Retinal pigment epithelial cell (primary cell): Measurements from ENCODE around the gene RIC8A.

Experiments
- DNase-seq: peaks from one replicate; pipeline ENCODE4 v3.0.0-alpha.2; 2010; ENCODE audit warnings: low read depth
- H3K4me3 ChIP-seq: 2 replicates; pipeline ENCODE4 v1.5.1; 2011; ENCODE audit warnings: mild to moderate bottlenecking, low read length, control low read depth, moderate library complexity
- CTCF ChIP-seq: conservative IDR thresholded peaks from 2 replicates; pipeline ENCODE4 v1.5.1; 2011; ENCODE audit warnings: low read depth, low read length, control low read depth, inconsistent platforms

Gene RIC8A

GRCh38 chr11:257766-258493, 50.4 kb downstream of the RIC8A start:
- TF ChIP-seq CTCF, result peak; percentile 19
- DNase-seq, result no peak

GRCh38 chr11:259413-259812, 51.9 kb downstream of the RIC8A start:
- DNase-seq, result no peak
- TF ChIP-seq CTCF, result no peak
- H3K4me3 ChIP-seq, result no peak overlapping the region

More at GRCh38 chr11:257766-258493, 50.4 kb downstream of the RIC8A start:
- no peak overlapping the region for H3K4me3 ChIP-seq

- DNase-seq, result no peak
- H3K4me3 ChIP-seq, result no peak overlapping the region
- no peak for TF ChIP-seq CTCF
Observed at GRCh38 chr11:261624-262023, 54.1 kb downstream of the RIC8A start.
